ENCODE results near the gene TTC39B.

GRCh38 chr9:15300218-15300617, 6.8 kb downstream of the TTC39B start:
- TF ChIP-seq RFX5 (IDR thresholded peaks at IDR 0.05; ENCODE audit: borderline replicate concordance, low read depth, low read length) (no peak), CTCF (IDR thresholded peaks at IDR 0.05; ENCODE audit: control extremely low read depth in 1 of 3, insufficient read depth in 1 of 3, low read depth in 1 of 3, low read length in 3 of 3) (no peak), RNF2 (IDR thresholded peaks at IDR 0.05; ENCODE audit: borderline replicate concordance, low read depth, low read length, missing control alignments, poor library complexity, severe bottlenecking) (no peak), POLR2A (IDR thresholded peaks at IDR 0.05; ENCODE audit: control extremely low read depth in 1 of 2, low read depth in 2 of 2, low read length in 2 of 2) (no peak), SRF (IDR thresholded peaks at IDR 0.05; ENCODE audit: low read depth, low read length) (no peak), CBX8 (IDR thresholded peaks at IDR 0.05; ENCODE audit: borderline replicate concordance, low read depth, low read length) (no peak), RXRA (IDR thresholded peaks at IDR 0.05; ENCODE audit: insufficient read depth, low read depth, low read length) (no peak), NANOG (IDR thresholded peaks at IDR 0.05; ENCODE audit: insufficient read depth, low read depth, low read length, poor library complexity, severe bottlenecking) (no peak), SIX5 (IDR thresholded peaks at IDR 0.05; ENCODE audit: low read depth, low read length) (no peak), BCL11A (IDR thresholded peaks at IDR 0.05; ENCODE audit: low read depth in 2 of 2, low read length in 2 of 2) (no peak), SP2 (IDR thresholded peaks at IDR 0.05; ENCODE audit: low read length) (no peak), MAFK (IDR thresholded peaks at IDR 0.05; ENCODE audit: low read depth, low read length) (no peak), SIRT6 (IDR thresholded peaks at IDR 0.05; ENCODE audit: low read length) (no peak), TAF1 (IDR thresholded peaks at IDR 0.05; ENCODE audit: low read depth, low read length) (no peak)

Measured in H1 (cell line).